Hepatocyte (in vitro differentiated cells): Measurements from ENCODE around the gene SYT1. TPM values are rescaled to one million over a fixed set of nuclear protein-coding genes. Genes with fewer than 3 reads are reported as not detected.

Experiments used
- DNase-seq: peaks from one replicate; pipeline ENCODE4 v3.0.0-alpha.2; 2016; ENCODE audit warnings: low spot score
- H2AFZ ChIP-seq: fragments of 200-600 bp; sonication (generic); 2 replicates; pipeline ENCODE4 v1.6.0; 2016; ENCODE audit warnings: antibody characterized with exemption, mild to moderate bottlenecking
- H3K27ac ChIP-seq: fragments of 200-600 bp; sonication (generic); 2 replicates; pipeline ENCODE4 v1.5.1; 2016; ENCODE audit warnings: mild to moderate bottlenecking
- H3K27me3 ChIP-seq: fragments of 200-600 bp; sonication (generic); 2 replicates; pipeline ENCODE4 v1.6.1; 2016
- H3K36me3 ChIP-seq: fragments of 200-600 bp; sonication (generic); replicated peaks from 2 replicates; pipeline ENCODE4 v1.5.1; 2016; ENCODE audit warnings: low read depth; ENCODE audit not compliant: insufficient read depth
- H3K4me1 ChIP-seq: fragments of 200-600 bp; sonication (generic); 2 replicates; pipeline ENCODE4 v1.5.1; 2016; ENCODE audit warnings: mild to moderate bottlenecking, moderate library complexity; ENCODE audit not compliant: insufficient read depth
- H3K4me2 ChIP-seq: fragments of 200-600 bp; sonication (generic); 2 replicates; pipeline ENCODE4 v1.6.0; 2016
- H3K4me3 ChIP-seq: fragments of 200-600 bp; sonication (generic); 2 replicates; pipeline ENCODE4 v1.5.1; 2016; ENCODE audit warnings: mild to moderate bottlenecking
- H3K79me2 ChIP-seq: fragments of 200-600 bp; sonication (generic); 2 replicates; pipeline ENCODE4 v1.6.0; 2017; ENCODE audit warnings: mild to moderate bottlenecking
- H3K9me2 ChIP-seq: fragments of 200-600 bp; sonication (generic); replicated peaks from 2 replicates; pipeline ENCODE4 v1.6.0; 2017; ENCODE audit warnings: mild to moderate bottlenecking; ENCODE audit not compliant: insufficient read depth
- H3K9me3 ChIP-seq: fragments of 200-600 bp; sonication (generic); 2 replicates; pipeline ENCODE4 v1.5.1; 2016; ENCODE audit warnings: low read depth, mild to moderate bottlenecking
- H4K20me1 ChIP-seq: fragments of 200-600 bp; sonication (generic); 2 replicates; pipeline ENCODE4 v1.6.0; 2016; ENCODE audit warnings: mild to moderate bottlenecking; ENCODE audit not compliant: insufficient read depth, poor library complexity, severe bottlenecking
- CTCF ChIP-seq: fragments of 200-600 bp; sonication (generic); IDR thresholded peaks from 2 replicates; pipeline ENCODE4 v1.5.1; 2016; ENCODE audit warnings: antibody characterized with exemption, mild to moderate bottlenecking; ENCODE audit not compliant: poor library complexity
- EZH2 ChIP-seq: fragments of 200-600 bp; sonication (generic); IDR thresholded peaks from 2 replicates; pipeline ENCODE4 v1.6.1; 2016; ENCODE audit warnings: antibody characterized with exemption, mild to moderate bottlenecking, borderline replicate concordance
- EZH2phosphoT487 ChIP-seq: fragments of 200-600 bp; sonication (generic); IDR thresholded peaks from one replicate; pipeline ENCODE4 v1.6.1; 2018; ENCODE audit warnings: antibody characterized with exemption, mild to moderate bottlenecking, low read depth, moderate library complexity; ENCODE audit not compliant: unreplicated experiment, severe bottlenecking
- WGBS: methylation state at CpG from one replicate; pipeline ENCODE4 v1.1.6; 2016; ENCODE audit warnings: low lambda C conversion rate; ENCODE audit errors: missing lambda C conversion rate; 5-methylcytosine and 5-hydroxymethylcytosine counted together
- polyA plus RNA-seq: library from polyadenylated mRNA; unstranded; fragments of >200 nt; fragmentation: Nextera tagmentation; extraction: Ambion mirVana; gene quantifications from 2 replicates; pipeline ENCODE4 v1.2.1, GENCODE V29; 2016
- total RNA-seq: library from RNA; depleted of rRNA; stranded (reverse); fragments of >200 nt; gene quantifications from 2 replicates; pipeline ENCODE4 v1.2.3, GENCODE V29; 2014

Gene SYT1
- total and polyA plus RNA-seq, 2 experiments from 2014 or later: 1.3 to 2.5 TPM

- Histone ChIP-seq H2AFZ (no peak overlapping the region), H3K4me3 (no peak overlapping the region), H4K20me1 (no peaks in the 10 kb centered on the region), H3K9me2 (no peaks in the 10 kb centered on the region), H3K36me3 (no peaks in the 10 kb centered on the region), H3K27me3 (no peaks in the 10 kb centered on the region), H3K4me1 (no peaks in the 10 kb centered on the region), H3K27ac (no peak overlapping the region), H3K9me3 (no peaks in the 10 kb centered on the region), H3K79me2 (no peaks in the 10 kb centered on the region), H3K4me2 (no peak overlapping the region)
- TF ChIP-seq EZH2phosphoT487 (no peak), CTCF (no peak), EZH2 (no peak)
- DNase-seq: no peak
These were observed 251.2 kb downstream of the SYT1 start for GRCh38 chr12:79115743-79116142.

- no peaks in the 10 kb centered on the region for H3K9me3 ChIP-seq
- no peaks in the 10 kb centered on the region for H4K20me1 ChIP-seq
- no peaks in the 10 kb centered on the region for H3K36me3 ChIP-seq
- no peak for DNase-seq
- H3K4me2 ChIP-seq: no peak overlapping the region
- no peak overlapping the region for H3K27ac ChIP-seq
- H3K4me1 ChIP-seq: no peaks in the 10 kb centered on the region
- 90% methylated on average over 4 of the region's 4 CpGs for WGBS
- H3K27me3 ChIP-seq: no peaks in the 10 kb centered on the region
- no peak for TF ChIP-seq CTCF
- no peak for TF ChIP-seq EZH2phosphoT487
- TF ChIP-seq EZH2: no peak
- H3K79me2 ChIP-seq: no peaks in the 10 kb centered on the region
- no peaks in the 10 kb centered on the region for H3K9me2 ChIP-seq
- no peak overlapping the region for H3K4me3 ChIP-seq
- no peak overlapping the region for H2AFZ ChIP-seq
These were observed 255.2 kb downstream of the SYT1 start for GRCh38 chr12:79119796-79120195.

- Histone ChIP-seq H3K79me2 (no peaks in the 10 kb centered on the region), H3K4me1 (no peaks in the 10 kb centered on the region), H3K9me2 (no peaks in the 10 kb centered on the region), H2AFZ (no peak overlapping the region), H4K20me1 (no peaks in the 10 kb centered on the region), H3K9me3 (no peaks in the 10 kb centered on the region), H3K36me3 (no peaks in the 10 kb centered on the region), H3K4me2 (no peak overlapping the region), H3K27ac (no peak overlapping the region), H3K27me3 (no peaks in the 10 kb centered on the region), H3K4me3 (no peak overlapping the region)
- WGBS: 83% methylated on average over 3 of the region's 3 CpGs
- DNase-seq: peak; percentile 6
- peak; percentile 22 for TF ChIP-seq CTCF
- no peak for TF ChIP-seq EZH2phosphoT487
These were observed 256.9 kb downstream of the SYT1 start for GRCh38 chr12:79121486-79121885.

GRCh38 chr12:79124385-79124784 is 259.8 kb downstream of the SYT1 start:
- WGBS: 97% methylated on average over 5 of the region's 5 CpGs
- no peak for TF ChIP-seq EZH2phosphoT487
- no peak for TF ChIP-seq EZH2
- no peak for TF ChIP-seq CTCF
- H4K20me1 ChIP-seq: no peaks in the 10 kb centered on the region
- DNase-seq: no peak
- no peak overlapping the region for H3K4me3 ChIP-seq
- no peak overlapping the region for H2AFZ ChIP-seq
- H3K9me2 ChIP-seq: no peaks in the 10 kb centered on the region
- H3K79me2 ChIP-seq: no peaks in the 10 kb centered on the region
- H3K27ac ChIP-seq: no peak overlapping the region
- no peaks in the 10 kb centered on the region for H3K9me3 ChIP-seq
- no peaks in the 10 kb centered on the region for H3K36me3 ChIP-seq
- H3K4me1 ChIP-seq: no peaks in the 10 kb centered on the region
- no peak overlapping the region for H3K4me2 ChIP-seq
- no peaks in the 10 kb centered on the region for H3K27me3 ChIP-seq
